Activated CD4-positive, CD25-positive, alpha-beta regulatory T cell treated with anti-CD3 and anti-CD28 coated beads, Interleukin-2, amount 50 U/mL, for 24 hours (primary cell): ENCODE data around the gene MYL4.
A peak's percentile ranks its signal among the peaks of the same experiment; 100 is the strongest.
"Not testable (repeated sequence)": the region's sequence is repeated elsewhere in the genome, so short reads cannot be mapped to it uniquely, and the experiment has no call there.

Experiments
- ATAC-seq, 2 donors: fragments of 150-1000 bp; cut with Tn5 transposase; one replicate each; pipeline ENCODE4 v1.10.0; 2021; ENCODE audit warnings: mild to moderate bottlenecking in 1 of 2, moderate library complexity in 1 of 2

The MYL4 gene

GRCh38 chr17:47208744-47209488, at the start of gene MYL4:
Gene MYL4, plus strand, starts transcription at chr17:47209348. Its CDS starts 75 bp downstream, at chr17:47209423.
- no peak for ATAC-seq

GRCh38 chr17:47162013-47162622, 47.0 kb upstream of the MYL4 start:
- ATAC-seq: no peak

- ATAC-seq: no peak
These were observed 44.9 kb upstream of the MYL4 start for GRCh38 chr17:47164263-47164662.

- no peak for ATAC-seq
These were observed 44.0 kb upstream of the MYL4 start for GRCh38 chr17:47165137-47165536.

- ATAC-seq: not testable (repeated sequence)
These were observed 42.3 kb upstream of the MYL4 start for GRCh38 chr17:47166854-47167253.

- not testable (repeated sequence) for ATAC-seq
These were observed 40.3 kb upstream of the MYL4 start for GRCh38 chr17:47168896-47169295.

GRCh38 chr17:47170710-47171109, 38.4 kb upstream of the MYL4 start:
- no peak for ATAC-seq

GRCh38 chr17:47172696-47173565, 36.2 kb upstream of the MYL4 start:
- ATAC-seq: no peak

GRCh38 chr17:47174823-47175222, 34.3 kb upstream of the MYL4 start:
- ATAC-seq: not testable (repeated sequence)

- no peak for ATAC-seq
These were observed 32.7 kb upstream of the MYL4 start for GRCh38 chr17:47176389-47176826.

GRCh38 chr17:47177261-47177660, 31.9 kb upstream of the MYL4 start:
- ATAC-seq: no peak

- no peak for ATAC-seq
These were observed 30.0 kb upstream of the MYL4 start for GRCh38 chr17:47179141-47179540.

- ATAC-seq: no peak
These were observed 28.8 kb upstream of the MYL4 start for GRCh38 chr17:47180337-47180736.

- ATAC-seq: not testable (repeated sequence)
These were observed 28.2 kb upstream of the MYL4 start for GRCh38 chr17:47180988-47181387.

GRCh38 chr17:47184681-47185080, 24.5 kb upstream of the MYL4 start:
- ATAC-seq: no peak

GRCh38 chr17:47188271-47188875, 20.8 kb upstream of the MYL4 start:
- no peak for ATAC-seq

- ATAC-seq: peak; percentile 97 to 98
These were observed 20.0 kb upstream of the MYL4 start, which contains the start of gene CDC27 for GRCh38 chr17:47188876-47189731. Gene CDC27, minus strand, starts transcription at chr17:47189295. Its CDS starts 123 bp downstream, at chr17:47189172.

- ATAC-seq: no peak
These were observed 19.4 kb upstream of the MYL4 start for GRCh38 chr17:47189732-47190237.

GRCh38 chr17:47190243-47190642, 18.9 kb upstream of the MYL4 start:
- no peak for ATAC-seq

- no peak for ATAC-seq
These were observed 18.4 kb upstream of the MYL4 start for GRCh38 chr17:47190770-47191169.

GRCh38 chr17:47192554-47192953, 16.6 kb upstream of the MYL4 start:
- no peak for ATAC-seq
